ENCODE results near the gene MTMR1. TPM values are rescaled to one million over a fixed set of nuclear protein-coding genes. Genes with fewer than 3 reads are reported as not detected.

MTMR1 gene
- total RNA-seq, 1 experiment from 2014 or later, result 25.4 TPM

DNA sequence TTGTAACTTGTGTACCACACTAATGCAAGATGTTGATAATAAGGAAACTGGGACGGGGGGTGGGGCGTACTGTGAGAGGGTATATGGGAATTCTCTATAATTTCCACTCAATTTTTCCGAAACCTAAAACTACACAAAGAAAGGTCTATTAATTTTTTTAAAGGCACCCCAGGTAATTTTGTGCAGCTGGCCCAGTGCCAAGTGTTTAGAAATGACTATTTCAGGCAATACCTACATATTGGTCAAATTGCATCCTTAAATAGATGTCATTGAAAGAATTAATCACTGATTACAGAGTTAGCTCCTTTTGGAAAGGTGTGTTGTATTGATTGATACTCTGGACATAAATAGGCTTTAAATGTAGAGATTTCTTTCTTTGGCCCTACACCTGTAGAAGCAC, 10.1 kb upstream of the MTMR1 start:
- no peaks in the 10 kb centered on the region for H3K36me3 Mint-ChIP-seq (ENCODE audit: insufficient read depth, unreplicated experiment)
- no TSS peak for BruUV-seq (replicated peaks)
- H3K27me3 Mint-ChIP-seq (ENCODE audit: insufficient read depth, unreplicated experiment), result peaks cover 3% of the 10 kb centered on the region
- no peak overlapping the region for H3K27ac Mint-ChIP-seq (ENCODE audit: unreplicated experiment)
- DNase-seq, result no peak
- Histone ChIP-seq H3K36me3 (ENCODE audit: control insufficient read depth, insufficient read depth, low read length) (no peaks in the 10 kb centered on the region), H3K27me3 (replicated peaks; ENCODE audit: control insufficient read depth, insufficient read depth, low read length) (no peaks in the 10 kb centered on the region), H3K9me3 (no peaks in the 10 kb centered on the region), H3K4me3 (ENCODE audit: low read depth, low read length) (no peak overlapping the region), H3K4me1 (no peaks in the 10 kb centered on the region)
- intact Hi-C loops (cut with micrococcal nuclease; ENCODE audit: unreplicated experiment), result loop anchor here (1.0 kb wide), 1 partner anchor 33 kb away; no protein-coding TSS in a partner anchor
- ChIA-PET CTCF (no interaction called here), POLR2A (no interaction called here)
- H3K9me3 Mint-ChIP-seq (ENCODE audit: unreplicated experiment), result no peaks in the 10 kb centered on the region
- TF ChIP-seq CTCF (IDR thresholded peaks at IDR 0.05; ENCODE audit: insufficient read depth in 1 of 2, low read depth in 1 of 2, low read length in 1 of 2, severe bottlenecking in 1 of 2, unreplicated experiment in 1 of 2), result no peak
- no peaks in the 10 kb centered on the region for H3K4me1 Mint-ChIP-seq (ENCODE audit: low read depth, unreplicated experiment)
- H3K4me3 Mint-ChIP-seq (ENCODE audit: unreplicated experiment), result no peak overlapping the region

- no TSS peak for BruUV-seq (replicated peaks)
- peak in 1 of 2 experiments; percentile 50 for TF ChIP-seq CTCF (IDR thresholded peaks at IDR 0.05; ENCODE audit: insufficient read depth in 1 of 2, low read depth in 1 of 2, low read length in 1 of 2, severe bottlenecking in 1 of 2, unreplicated experiment in 1 of 2)
- ChIA-PET CTCF (interaction anchor here (0.6 kb wide), 1 partner anchor 35 kb away, joined by 5 read pairs; no protein-coding TSS in a partner anchor), POLR2A (no interaction called here)
- Mint-ChIP-seq H3K27me3 (ENCODE audit: insufficient read depth, unreplicated experiment) (no peaks in the 10 kb centered on the region), H3K4me3 (ENCODE audit: unreplicated experiment) (no peak overlapping the region), H3K9me3 (ENCODE audit: unreplicated experiment) (no peaks in the 10 kb centered on the region), H3K27ac (ENCODE audit: unreplicated experiment) (no peak overlapping the region), H3K36me3 (ENCODE audit: insufficient read depth, unreplicated experiment) (no peaks in the 10 kb centered on the region), H3K4me1 (ENCODE audit: low read depth, unreplicated experiment) (no peaks in the 10 kb centered on the region)
- Histone ChIP-seq H3K36me3 (ENCODE audit: control insufficient read depth, insufficient read depth, low read length) (no peaks in the 10 kb centered on the region), H3K27me3 (replicated peaks; ENCODE audit: control insufficient read depth, insufficient read depth, low read length) (no peaks in the 10 kb centered on the region), H3K4me1 (peaks cover 4% of the 10 kb centered on the region; the same call in 1 of the 2 replicates), H3K9me3 (no peaks in the 10 kb centered on the region), H3K4me3 (ENCODE audit: low read depth, low read length) (no peak overlapping the region)
- DNase-seq, result peak in 1 of 2 experiments; percentile 29
- intact Hi-C loops (cut with micrococcal nuclease; ENCODE audit: unreplicated experiment), result loop anchor here (1.0 kb wide), 1 partner anchor 33 kb away; no protein-coding TSS in a partner anchor
Observed at GRCh38 chrX:150683536-150684146, 9.6 kb upstream of the MTMR1 start.

DNA sequence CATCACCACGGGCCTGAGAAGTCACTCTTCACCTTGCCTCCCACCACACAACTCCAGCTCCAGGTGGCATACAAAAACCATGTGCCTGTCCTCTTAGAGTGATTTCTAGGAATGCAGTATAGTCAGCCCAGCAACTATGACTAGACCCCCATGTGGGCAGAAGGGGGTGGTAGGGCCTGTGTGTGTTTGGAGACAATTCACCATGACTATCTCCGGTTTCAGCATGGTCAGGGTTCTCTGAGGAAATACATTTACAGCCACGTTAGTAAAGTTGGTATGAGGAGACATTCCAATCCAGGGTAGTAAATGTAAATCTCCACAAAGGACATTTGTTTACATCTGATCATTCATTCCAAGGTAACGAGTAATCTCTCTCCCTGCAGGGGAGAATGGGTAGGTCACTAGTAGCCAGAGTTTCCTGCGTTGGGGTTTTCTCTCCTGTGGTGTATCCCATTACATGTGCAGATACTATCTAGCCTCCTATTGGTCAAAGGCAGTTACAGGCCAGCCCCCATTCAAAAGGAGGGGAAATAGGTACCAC, 4.2 kb upstream of the MTMR1 start:
- ChIA-PET CTCF (no interaction called here), POLR2A (no interaction called here)
- H3K36me3 Mint-ChIP-seq (ENCODE audit: insufficient read depth, unreplicated experiment), result no peaks in the 10 kb centered on the region
- peaks cover 7% of the 10 kb centered on the region; the same call in 1 of the 2 replicates for H3K4me1 ChIP-seq
- no TSS peak for BruUV-seq (replicated peaks)
- H3K27me3 ChIP-seq (replicated peaks; ENCODE audit: control insufficient read depth, insufficient read depth, low read length), result no peaks in the 10 kb centered on the region
- H3K9me3 Mint-ChIP-seq (ENCODE audit: unreplicated experiment), result no peaks in the 10 kb centered on the region
- H3K4me3 ChIP-seq (ENCODE audit: low read depth, low read length), result no peak overlapping the region
- H3K4me3 Mint-ChIP-seq (ENCODE audit: unreplicated experiment), result no peak overlapping the region
- TF ChIP-seq CTCF (IDR thresholded peaks at IDR 0.05; ENCODE audit: insufficient read depth in 1 of 2, low read depth in 1 of 2, low read length in 1 of 2, severe bottlenecking in 1 of 2, unreplicated experiment in 1 of 2), result no peak
- intact Hi-C loops (cut with micrococcal nuclease; ENCODE audit: unreplicated experiment), result no loop called here
- no peaks in the 10 kb centered on the region for H3K9me3 ChIP-seq
- DNase-seq, result peak in 1 of 2 experiments; percentile 17
- no peaks in the 10 kb centered on the region for H3K36me3 ChIP-seq (ENCODE audit: control insufficient read depth, insufficient read depth, low read length)
- H3K27me3 Mint-ChIP-seq (ENCODE audit: insufficient read depth, unreplicated experiment), result no peaks in the 10 kb centered on the region
- H3K4me1 Mint-ChIP-seq (ENCODE audit: low read depth, unreplicated experiment), result no peaks in the 10 kb centered on the region
- no peak overlapping the region for H3K27ac Mint-ChIP-seq (ENCODE audit: unreplicated experiment)
